ENCODE results near the gene NEUROD2.

The NEUROD2 gene

DNA sequence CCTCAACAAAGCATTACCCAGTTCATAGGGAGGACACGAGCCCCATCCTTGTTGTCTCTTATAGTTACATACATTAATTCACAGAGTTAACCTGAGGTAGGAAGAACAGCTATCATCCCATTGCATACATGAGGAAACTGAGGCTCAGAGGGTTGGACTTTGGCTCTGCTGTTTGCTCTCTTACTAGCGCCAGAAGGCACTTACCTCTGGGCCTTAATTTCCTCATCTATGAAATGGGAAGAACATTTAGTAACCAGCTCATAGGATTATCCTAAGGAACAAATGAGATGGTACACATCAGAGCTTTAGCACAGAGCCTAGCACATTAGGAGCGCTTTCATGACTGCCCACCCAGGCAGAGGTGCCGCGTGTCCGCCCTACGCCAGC lies 27.6 kb downstream of the NEUROD2 start:
- DNase-seq (ENCODE audit: low spot score): no peak

DNA sequence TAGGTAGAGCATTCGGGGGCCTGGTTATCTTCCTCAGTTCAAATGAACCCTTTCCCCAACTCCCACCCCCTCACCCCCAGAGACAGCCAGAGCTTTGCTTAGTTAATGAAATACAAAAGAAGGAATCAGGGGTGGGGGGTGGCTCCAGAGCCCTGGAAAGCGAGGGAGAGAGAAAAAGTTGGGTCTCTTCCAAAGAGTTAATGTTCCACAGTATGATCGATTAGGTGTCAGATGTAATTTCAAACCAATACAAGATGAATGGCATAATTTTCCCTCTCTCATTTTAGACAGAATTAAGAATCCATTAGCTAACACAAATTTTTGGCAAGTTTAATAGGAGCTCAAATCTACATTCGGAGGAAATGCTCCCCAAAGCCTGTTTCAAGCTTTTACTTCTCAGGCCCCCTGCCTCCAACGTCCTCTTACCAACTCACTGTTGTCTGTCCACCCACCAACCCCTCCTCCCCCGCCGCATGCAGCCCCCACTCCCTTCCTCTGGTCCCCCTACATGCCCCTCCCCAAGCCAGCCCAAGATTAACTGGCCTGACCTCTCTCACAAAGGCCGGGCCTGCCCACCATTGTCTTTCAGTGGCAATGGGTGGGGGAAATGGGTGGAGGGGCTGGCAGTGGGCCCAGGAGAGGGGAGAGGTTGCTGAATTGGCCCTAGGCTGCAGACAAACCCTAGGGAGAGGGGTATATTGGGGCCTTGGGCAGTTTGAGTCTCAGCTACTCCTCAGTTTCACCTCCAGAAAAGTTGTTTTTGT lies 28.2 kb downstream of the NEUROD2 start:
- DNase-seq (ENCODE audit: low spot score): no peak

DNA sequence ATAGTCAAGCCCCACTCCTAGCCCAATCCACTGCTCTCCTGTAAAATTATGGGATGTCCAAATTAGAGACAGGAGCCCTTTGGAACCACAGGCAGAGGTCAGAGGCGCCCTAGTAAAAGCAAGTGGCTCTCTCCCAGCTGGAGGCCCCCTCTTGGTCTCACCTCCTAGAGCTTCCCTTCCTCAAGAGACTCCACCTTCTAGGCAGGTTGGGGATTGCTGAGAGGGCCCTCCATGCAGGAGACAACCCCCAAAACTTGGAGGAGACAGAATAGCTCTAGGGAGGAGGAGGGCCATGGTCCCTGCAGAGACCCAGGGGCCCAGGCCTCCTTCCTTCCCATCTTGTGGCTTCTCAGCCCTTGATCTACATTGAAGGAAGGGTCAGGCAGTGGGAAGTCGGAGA lies 29.4 kb downstream of the NEUROD2 start:
- no peak for DNase-seq (ENCODE audit: low spot score)

DNA sequence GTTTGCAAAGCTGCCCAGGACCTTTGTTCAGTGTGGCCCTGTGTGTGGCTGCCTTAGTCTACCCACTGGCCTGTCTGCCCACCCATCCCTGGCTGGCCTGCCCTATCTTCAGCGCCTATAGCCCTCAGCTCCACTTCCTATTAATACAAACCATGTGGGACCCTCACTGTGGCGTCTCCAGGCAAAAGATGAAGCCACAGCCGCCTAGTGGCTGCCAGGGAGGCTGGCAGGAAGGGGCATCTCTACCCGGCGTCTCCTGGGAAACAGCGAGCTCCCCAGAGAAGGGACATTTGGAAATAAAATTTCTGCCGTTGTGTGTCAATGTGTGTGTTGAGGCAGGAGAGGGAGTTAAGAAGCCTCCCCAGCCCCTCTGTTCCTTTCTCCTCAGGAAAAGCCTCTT lies 31.5 kb downstream of the NEUROD2 start:
- DNase-seq (ENCODE audit: low spot score): peak; percentile 43

DNA sequence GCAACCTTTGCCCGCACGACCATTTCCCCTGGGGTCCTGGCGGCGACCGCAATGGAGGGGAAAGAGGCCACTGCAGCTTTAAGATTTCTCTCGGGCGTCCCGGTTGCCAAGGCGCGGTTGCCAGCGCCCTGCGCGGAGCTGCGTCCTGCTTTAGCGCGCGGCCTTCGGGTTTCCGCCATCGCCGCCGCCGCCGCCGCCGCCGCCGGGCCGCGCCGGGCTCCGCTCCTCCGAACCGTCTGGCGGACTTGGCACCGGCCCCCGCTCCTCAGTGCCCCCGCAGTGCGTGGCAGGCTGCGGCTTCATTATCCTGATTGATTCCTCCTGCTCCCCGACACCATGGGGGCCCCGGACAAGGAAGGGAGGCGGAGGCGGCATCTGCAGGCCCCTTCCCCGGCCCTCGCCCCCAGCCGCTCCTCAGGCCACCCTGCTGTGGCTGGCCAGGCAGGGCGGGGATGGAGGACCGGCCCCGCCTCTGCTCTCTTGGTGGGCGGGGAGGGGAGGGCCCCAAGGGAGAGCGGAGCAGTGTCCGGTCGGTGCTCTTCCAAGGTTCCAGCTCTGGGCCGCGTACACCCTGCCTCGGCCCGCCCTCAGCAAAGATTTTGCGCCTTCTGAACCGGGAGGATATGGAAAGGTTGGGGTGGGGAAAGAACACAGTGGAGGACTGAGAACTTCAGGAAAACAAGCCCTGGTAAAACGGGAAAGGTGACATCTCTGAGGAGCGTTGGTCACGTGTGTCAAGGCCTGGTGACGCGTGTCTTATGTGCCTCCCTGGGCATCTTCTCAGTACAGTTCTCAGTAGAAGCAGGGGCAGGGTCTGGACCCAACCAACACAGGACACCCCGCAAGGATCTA lies 34.0 kb downstream of the NEUROD2 start:
- peak; percentile 88 for DNase-seq (ENCODE audit: low spot score)

DNA sequence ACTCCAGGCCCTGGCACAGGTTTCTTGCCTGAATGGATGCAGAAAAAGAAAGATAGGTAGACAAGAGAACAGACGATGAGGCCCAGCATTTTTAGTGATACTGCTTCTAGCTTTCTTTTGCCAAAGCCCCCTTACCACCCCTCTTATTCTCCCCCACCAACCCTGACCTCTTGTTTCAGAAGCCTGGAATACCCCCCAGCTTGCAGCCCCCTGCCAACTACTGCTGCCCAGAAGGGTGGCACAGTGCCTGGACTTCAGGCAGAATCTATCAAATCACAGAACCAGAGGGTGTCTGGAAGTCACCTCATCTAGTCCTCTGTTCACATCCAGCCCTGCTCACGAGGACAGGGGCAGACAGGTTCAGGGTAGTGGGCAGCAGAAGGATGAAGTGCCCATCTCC lies 35.6 kb downstream of the NEUROD2 start:
- no peak for DNase-seq (ENCODE audit: low spot score)

DNA sequence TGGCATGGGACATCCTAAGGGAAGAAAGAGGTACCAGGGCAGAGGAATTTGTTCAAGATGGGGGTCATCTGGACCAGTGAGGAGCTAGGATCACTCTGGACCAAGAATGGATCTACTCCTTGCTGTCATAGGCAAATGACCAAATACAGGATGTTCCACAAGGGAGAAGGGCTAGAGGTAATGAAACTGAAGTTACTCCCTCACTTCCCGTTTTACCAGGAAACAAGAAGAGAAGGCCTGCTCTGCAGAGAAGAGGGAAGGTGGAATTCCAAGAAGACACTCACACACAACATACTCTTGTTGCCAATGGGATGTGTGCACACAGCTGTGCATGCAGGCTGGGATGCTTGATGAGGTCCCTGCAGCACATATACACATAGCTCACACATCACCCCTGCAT lies 38.6 kb downstream of the NEUROD2 start:
- no peak for DNase-seq (ENCODE audit: low spot score)

DNA sequence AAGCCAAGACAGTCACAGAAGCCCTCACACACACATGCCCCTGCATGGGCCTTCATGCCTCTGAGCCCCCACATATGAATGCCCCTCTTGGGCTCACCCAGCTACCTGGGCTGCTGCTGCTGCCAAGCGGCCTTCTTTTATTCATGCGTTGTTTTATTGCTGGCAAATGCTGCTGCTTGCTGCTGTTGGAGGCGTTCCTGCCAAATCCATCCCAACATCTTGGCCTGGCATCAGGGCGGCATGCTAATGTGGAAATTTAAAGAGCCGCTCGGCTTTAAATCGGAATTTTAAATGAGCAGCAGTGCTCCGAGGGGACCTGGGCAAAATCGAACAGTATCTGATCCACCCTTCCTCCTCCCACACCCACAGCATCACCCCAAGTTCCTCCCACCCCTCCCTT lies 39.0 kb downstream of the NEUROD2 start:
- DNase-seq (ENCODE audit: low spot score): no peak

DNA sequence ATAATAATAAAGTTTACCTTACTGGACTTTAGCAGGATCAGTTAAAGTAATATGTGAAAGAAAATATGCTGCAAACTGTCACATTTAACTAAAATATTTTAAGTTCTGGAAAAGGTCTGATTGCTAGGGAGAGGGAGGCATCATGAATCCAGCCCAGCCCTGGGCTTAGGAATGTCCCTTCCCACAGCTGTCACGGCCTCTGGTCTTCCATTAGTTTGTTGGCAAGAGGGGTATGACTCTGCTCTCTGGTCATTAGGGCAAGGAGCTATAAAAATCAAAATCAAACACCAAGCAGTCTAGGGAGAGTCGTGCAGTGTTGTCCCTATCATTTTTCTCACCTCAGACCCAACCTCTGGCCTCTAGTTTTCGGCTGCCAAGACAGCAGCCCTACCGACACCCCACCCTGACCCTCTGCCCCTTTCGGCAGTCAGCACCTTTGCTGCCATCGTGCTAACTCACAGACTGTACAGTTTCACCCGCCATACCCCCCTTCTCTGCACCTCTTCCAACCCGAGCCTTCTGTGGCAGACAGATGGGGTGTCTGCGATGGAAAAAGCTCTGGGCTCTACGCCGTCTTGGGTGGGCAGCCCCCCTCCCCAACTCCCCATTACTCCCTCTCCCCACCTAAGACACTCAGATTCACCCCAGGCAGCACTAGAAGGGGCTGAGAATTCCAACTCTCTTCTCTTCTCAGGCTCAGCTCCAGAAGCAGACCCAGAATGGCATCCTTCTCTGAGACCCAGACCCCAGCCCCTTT lies 41.4 kb downstream of the NEUROD2 start:
- no peak for DNase-seq (ENCODE audit: low spot score)

DNA sequence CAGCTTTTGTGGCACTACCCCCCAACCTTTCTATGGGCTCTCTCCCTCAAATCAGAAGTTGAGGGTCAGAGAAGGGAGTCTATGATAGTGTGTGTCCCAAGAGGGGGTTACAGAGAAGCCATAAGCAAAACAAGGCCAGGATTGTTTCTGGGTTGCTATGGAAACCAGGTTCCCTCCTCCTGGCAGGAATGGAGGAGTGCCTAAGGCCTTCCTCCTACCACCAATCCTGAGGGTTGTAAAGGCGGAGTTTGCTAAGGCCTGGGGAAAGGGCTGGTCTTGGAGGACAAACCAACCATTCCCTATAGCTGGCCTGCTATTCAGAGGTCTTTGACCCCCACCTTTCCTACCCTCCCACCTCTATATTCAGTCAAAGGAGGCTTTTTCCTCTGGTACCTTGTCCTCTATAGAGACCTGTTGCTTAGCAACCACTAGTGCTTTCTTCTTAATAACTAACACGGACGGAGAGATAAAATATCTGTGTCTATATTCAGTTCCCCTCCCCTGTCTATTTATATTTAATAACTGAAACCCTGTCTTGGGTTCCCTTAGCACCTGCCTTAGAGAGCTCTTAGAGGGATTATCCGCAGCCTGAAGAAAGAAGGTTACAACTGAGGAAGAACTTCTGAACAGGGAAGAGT lies 43.4 kb downstream of the NEUROD2 start:
- no peak for DNase-seq (ENCODE audit: low spot score)

DNA sequence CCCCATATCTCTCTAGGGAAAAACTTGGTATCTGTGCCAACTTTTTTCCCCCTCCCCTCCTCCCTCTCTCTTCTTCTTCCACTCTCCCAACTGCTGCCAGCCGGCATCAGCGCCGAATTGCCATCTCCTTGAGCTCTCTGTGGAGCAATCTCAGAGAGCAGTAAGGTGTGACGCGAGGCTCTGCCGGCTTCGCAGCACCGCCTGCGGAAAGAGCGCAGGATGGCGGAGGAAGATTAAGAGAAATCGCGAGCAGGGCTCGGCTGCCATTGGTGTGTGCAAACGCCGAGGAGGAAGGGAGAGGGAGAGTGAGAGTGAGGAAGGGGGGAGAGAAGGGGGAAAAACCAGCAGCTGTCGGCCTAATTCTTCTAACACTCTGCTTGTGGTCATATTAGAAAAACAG lies 44.2 kb downstream of the NEUROD2 start:
- no peak for DNase-seq (ENCODE audit: low spot score)

DNA sequence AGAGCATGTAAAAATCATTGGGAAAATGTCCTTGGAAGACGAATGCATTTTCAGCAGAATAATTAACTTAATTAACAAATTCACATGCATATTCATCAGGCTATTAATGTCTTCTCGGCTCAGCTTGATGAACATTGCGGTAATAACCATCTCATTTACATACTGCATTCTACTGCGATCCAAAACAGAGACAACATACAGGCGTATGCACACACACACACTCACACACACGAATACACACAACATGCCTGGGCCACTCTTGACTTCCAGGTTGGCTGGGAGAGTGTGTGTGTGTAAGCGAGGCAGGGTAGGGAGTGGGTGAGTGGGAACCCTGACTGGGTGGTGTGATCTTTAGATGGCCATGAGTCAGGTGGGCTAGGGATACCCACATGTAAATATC lies 44.7 kb downstream of the NEUROD2 start:
- DNase-seq (ENCODE audit: low spot score): no peak

DNA sequence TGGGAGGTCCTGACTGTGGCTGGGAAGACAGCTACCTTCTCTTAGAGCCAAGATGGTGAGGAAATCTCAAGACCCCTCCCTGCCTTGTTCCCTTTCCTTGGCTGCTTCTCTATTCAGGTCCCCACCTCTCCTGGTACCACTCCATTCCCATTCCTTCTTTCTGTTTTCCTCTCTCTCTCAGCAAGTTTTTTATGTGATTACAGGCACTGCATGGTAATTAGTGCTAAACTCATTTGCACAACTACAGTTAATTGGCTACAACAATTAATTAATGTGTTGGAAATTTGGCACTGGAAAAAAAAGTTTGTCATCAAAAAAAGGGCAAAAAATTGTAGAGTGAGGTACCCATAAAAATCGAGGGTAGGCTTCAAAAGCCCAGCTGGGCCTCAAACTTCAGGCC lies 45.3 kb downstream of the NEUROD2 start:
- DNase-seq (ENCODE audit: low spot score): no peak

DNA sequence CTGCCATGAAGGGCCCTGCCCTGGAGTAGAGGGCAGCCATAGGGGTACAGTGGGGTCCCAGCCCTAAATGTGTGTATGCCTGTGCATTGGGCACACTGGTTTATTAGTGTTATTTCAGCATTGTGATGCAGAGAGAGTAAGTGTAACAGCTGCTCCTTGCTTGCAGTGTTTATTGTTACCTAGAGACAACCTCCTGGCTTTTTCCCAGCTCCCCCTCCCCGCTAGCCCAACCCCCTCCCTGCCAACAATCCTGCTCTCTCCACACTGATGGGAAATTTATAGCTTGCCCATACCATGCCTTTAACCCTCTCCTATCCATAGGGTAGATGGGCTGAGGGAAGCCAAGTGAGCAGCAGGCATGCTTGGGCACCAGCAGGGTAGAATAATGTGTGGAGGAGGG lies 51.3 kb downstream of the NEUROD2 start:
- DNase-seq (ENCODE audit: low spot score): no peak

DNA sequence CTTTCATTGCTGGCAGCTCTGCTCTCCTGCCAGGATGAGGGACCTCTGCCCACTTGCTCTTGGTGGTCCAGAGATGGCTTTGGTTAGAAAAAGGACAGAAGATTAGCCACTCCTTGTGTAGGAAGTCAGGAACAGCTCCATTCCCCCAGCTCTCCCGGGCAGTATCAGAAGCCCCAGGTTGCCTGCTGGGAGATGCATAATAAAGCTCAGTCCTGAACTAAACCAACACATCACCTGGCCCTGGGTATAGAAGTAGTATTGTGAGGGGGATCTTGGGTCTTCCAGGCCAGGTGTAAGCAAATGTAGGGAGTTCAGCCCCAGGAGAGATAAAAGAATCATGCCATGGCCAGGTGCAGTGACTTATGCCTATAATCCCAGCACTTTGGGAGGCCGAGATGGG lies 52.4 kb downstream of the NEUROD2 start:
- no peak for DNase-seq (ENCODE audit: low spot score)
